OCI-LY1 (cell line): Measurements from ENCODE around the gene FKBP1A.

ENCODE experiments used
- H2AFZ ChIP-seq: fragments of 200-600 bp; sonication (generic), shearing (Covaris generic); 2 replicates; pipeline ENCODE4 v1.6.0; 2014; ENCODE audit warnings: antibody characterized with exemption, mild to moderate bottlenecking, low read length
- H3F3A ChIP-seq: fragments of 200-600 bp; sonication (generic), shearing (Covaris generic); 2 replicates; pipeline ENCODE4 v1.6.0; 2014; ENCODE audit warnings: mild to moderate bottlenecking, antibody characterized with exemption, low read length, moderate library complexity; ENCODE audit not compliant: insufficient read depth
- H3K27ac ChIP-seq: fragments of 200-600 bp; sonication (generic); 2 replicates; pipeline ENCODE4 v1.5.1; 2014; ENCODE audit warnings: low read length, mixed run types, mild to moderate bottlenecking, low read depth; ENCODE audit not compliant: poor library complexity, severe bottlenecking
- H3K27me3 ChIP-seq: fragments of 200-600 bp; sonication (generic); 2 replicates; pipeline ENCODE4 v1.6.0; 2014; ENCODE audit warnings: antibody characterized with exemption, mild to moderate bottlenecking, low read length, moderate library complexity; ENCODE audit not compliant: insufficient read depth
- H3K36me3 ChIP-seq: fragments of 200-600 bp; sonication (generic); 2 replicates; pipeline ENCODE4 v1.6.1; 2014; ENCODE audit warnings: mild to moderate bottlenecking, antibody characterized with exemption, low read length, moderate library complexity, mixed read lengths; ENCODE audit not compliant: insufficient read depth
- H3K4me1 ChIP-seq: fragments of 200-600 bp; sonication (generic); 2 replicates; pipeline ENCODE4 v1.5.1; 2014; ENCODE audit warnings: mild to moderate bottlenecking, low read length, moderate library complexity; ENCODE audit not compliant: insufficient read depth, severe bottlenecking
- H3K4me2 ChIP-seq: fragments of 200-600 bp; sonication (generic), shearing (Covaris generic); 2 replicates; pipeline ENCODE4 v1.6.1; 2014; ENCODE audit warnings: low read length
- H3K4me3 ChIP-seq: fragments of 200-600 bp; sonication (generic); 2 replicates; pipeline ENCODE4 v1.5.1; 2014; ENCODE audit warnings: low read length, low read depth, mild to moderate bottlenecking, mixed read lengths; ENCODE audit not compliant: poor library complexity, severe bottlenecking
- H3K79me2 ChIP-seq: fragments of 200-600 bp; shearing (Covaris generic); 2 replicates; pipeline ENCODE4 v1.6.1; 2016; ENCODE audit warnings: mixed run types, low read length, mixed read lengths; ENCODE audit not compliant: insufficient read depth
- H3K9ac ChIP-seq: fragments of 200-600 bp; sonication (generic), shearing (Covaris generic); 2 replicates; pipeline ENCODE4 v1.6.1; 2014; ENCODE audit warnings: mild to moderate bottlenecking, low read length, mixed read lengths
- H3K9me2 ChIP-seq: fragments of 200-600 bp; sonication (generic), shearing (Covaris generic); 2 replicates; pipeline ENCODE4 v1.6.1; 2014; ENCODE audit warnings: low read depth, mild to moderate bottlenecking, low read length, mixed read lengths
- H3K9me3 ChIP-seq: fragments of 200-600 bp; shearing (Covaris generic); 2 replicates; pipeline ENCODE4 v1.6.1; 2014; ENCODE audit warnings: low read length, mixed read lengths
- H4K20me1 ChIP-seq: fragments of 200-600 bp; sonication (generic), shearing (Covaris generic); 2 replicates; pipeline ENCODE4 v1.6.0; 2016; ENCODE audit warnings: mild to moderate bottlenecking, low read length; ENCODE audit not compliant: insufficient read depth
- CTCF ChIP-seq: fragments of 200-600 bp; sonication (generic), shearing (Covaris generic); IDR thresholded peaks from 2 replicates; pipeline ENCODE4 v1.5.1; 2017; ENCODE audit warnings: mild to moderate bottlenecking, antibody characterized with exemption, low read length, moderate library complexity, mixed read lengths
- EZH2 ChIP-seq: fragments of 200-600 bp; sonication (generic), shearing (Covaris generic); IDR thresholded peaks from 2 replicates; pipeline ENCODE4 v1.8.0; 2017; ENCODE audit warnings: borderline replicate concordance, mixed run types, mild to moderate bottlenecking, antibody characterized with exemption, low read length, moderate library complexity, mixed read lengths

The FKBP1A gene

GRCh38 chr20:1392693-1393506 lies at the start of gene FKBP1A:
Gene FKBP1A (minus strand): TSS chr20:1393054. CDS start chr20:1392998, 56 bp downstream.
- Histone ChIP-seq H2AFZ (peak within 1 kb of the TSS; percentile 61), H3K9ac (peak within 1 kb of the TSS; percentile 86), H3K9me2 (no peaks in the 10 kb centered on the region), H3K4me3 (peak within 1 kb of the TSS; percentile 87), H3K27me3 (peaks cover 9% of the 10 kb centered on the region; the same call in 1 of the 2 replicates), H3K4me1 (peaks cover 49% of the 10 kb centered on the region), H3K9me3 (no peaks in the 10 kb centered on the region), H3F3A (no peaks in the 10 kb centered on the region), H3K4me2 (peak within 1 kb of the TSS; percentile 96), H3K36me3 (no peaks in the 10 kb centered on the region), H3K27ac (peak within 1 kb of the TSS; percentile 29), H4K20me1 (0 out of 2 replicates have a peak, but pooled peaks cover 1% of the 10 kb centered on the region), H3K79me2 (peaks cover 43% of the 10 kb centered on the region)
- TF ChIP-seq CTCF (no peak), EZH2 (no peak)

GRCh38 chr20:1442304-1442703 lies 49.5 kb upstream of the FKBP1A start:
- Histone ChIP-seq H3K4me1 (no peaks in the 10 kb centered on the region), H2AFZ (no peak overlapping the region), H3K79me2 (no peaks in the 10 kb centered on the region), H3K36me3 (peaks cover 59% of the 10 kb centered on the region), H4K20me1 (no peaks in the 10 kb centered on the region), H3K9me3 (no peaks in the 10 kb centered on the region), H3K27me3 (no peaks in the 10 kb centered on the region), H3F3A (no peaks in the 10 kb centered on the region), H3K9ac (no peak overlapping the region), H3K4me3 (no peak overlapping the region), H3K9me2 (no peaks in the 10 kb centered on the region), H3K27ac (no peak overlapping the region), H3K4me2 (no peak overlapping the region)
- no peak for TF ChIP-seq CTCF
- no peak for TF ChIP-seq EZH2

DNA sequence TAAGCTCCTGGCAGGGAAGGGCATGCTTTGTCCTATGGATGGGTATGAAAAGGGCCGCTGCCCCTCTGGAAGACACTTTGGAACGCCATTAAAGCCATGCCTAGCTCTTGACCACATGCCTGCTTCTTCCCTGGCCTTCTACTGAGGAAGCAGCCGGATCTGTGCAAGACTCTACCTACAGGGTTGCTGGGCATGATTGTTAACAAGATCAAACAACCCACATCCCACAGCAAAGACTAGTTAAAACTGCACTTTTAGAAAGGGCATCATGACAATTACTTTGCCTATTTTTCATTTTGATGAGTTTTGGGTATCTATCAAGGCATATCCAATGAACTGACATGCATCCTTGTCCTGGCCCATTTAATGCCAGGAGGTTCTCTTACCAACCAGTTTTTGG lies 48.3 kb upstream of the FKBP1A start:
- Histone ChIP-seq H3K27ac (no peak overlapping the region), H3K4me2 (no peak overlapping the region), H4K20me1 (no peaks in the 10 kb centered on the region), H3K27me3 (no peaks in the 10 kb centered on the region), H3K9me3 (no peaks in the 10 kb centered on the region), H3K9ac (no peak overlapping the region), H3K36me3 (peaks cover 48% of the 10 kb centered on the region), H3K79me2 (no peaks in the 10 kb centered on the region), H2AFZ (no peak overlapping the region), H3F3A (no peaks in the 10 kb centered on the region), H3K4me1 (no peaks in the 10 kb centered on the region), H3K4me3 (no peak overlapping the region), H3K9me2 (no peaks in the 10 kb centered on the region)
- TF ChIP-seq EZH2 (no peak), CTCF (no peak)
